Measurements from ENCODE around the gene ARSG.

DNA sequence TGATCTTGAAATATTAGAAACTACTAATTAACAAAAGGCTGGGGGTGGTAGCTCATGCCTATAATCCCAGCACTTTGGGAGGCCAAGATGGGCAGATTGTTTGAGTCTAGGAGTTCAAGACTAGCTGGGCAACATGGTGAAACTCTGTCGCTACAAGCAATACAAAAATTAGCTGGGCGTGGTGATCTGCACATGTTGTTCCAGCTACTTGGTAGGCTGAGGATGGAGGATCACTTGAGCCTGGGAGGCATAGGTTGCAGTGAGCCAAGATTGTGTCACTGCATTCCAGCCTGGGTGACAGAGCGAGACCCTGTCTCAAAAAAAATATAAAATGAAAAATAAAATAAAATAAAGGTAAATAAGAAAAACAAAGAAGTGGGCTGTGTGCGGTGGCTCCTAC, 66.6 kb downstream of the ARSG start:
- TF ChIP-seq, protein P1, sequence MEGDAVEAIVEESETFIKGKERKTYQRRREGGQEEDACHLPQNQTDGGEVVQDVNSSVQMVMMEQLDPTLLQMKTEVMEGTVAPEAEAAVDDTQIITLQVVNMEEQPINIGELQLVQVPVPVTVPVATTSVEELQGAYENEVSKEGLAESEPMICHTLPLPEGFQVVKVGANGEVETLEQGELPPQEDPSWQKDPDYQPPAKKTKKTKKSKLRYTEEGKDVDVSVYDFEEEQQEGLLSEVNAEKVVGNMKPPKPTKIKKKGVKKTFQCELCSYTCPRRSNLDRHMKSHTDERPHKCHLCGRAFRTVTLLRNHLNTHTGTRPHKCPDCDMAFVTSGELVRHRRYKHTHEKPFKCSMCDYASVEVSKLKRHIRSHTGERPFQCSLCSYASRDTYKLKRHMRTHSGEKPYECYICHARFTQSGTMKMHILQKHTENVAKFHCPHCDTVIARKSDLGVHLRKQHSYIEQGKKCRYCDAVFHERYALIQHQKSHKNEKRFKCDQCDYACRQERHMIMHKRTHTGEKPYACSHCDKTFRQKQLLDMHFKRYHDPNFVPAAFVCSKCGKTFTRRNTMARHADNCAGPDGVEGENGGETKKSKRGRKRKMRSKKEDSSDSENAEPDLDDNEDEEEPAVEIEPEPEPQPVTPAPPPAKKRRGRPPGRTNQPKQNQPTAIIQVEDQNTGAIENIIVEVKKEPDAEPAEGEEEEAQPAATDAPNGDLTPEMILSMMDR (optimal IDR thresholded peaks at IDR 0.05 in 1 of 3, IDR thresholded peaks at IDR 0.05 in 1 of 3, conservative IDR thresholded peaks at IDR 0.05 in 1 of 3; ENCODE audit: extremely low read depth in 1 of 3, insufficient read depth in 2 of 3, low read length in 3 of 3) = no peak
- no peak for TF ChIP-seq EZH2 (IDR thresholded peaks at IDR 0.05; ENCODE audit: low read length)
